GM12878 (cell line): ENCODE data around the gene MOB2. TPM values are rescaled to one million over a fixed set of nuclear protein-coding genes. Genes with fewer than 3 reads are reported as not detected.

Experiments
- EP300 ChIP-seq, 2 experiments: fragments of 150-350 bp in 1 of 2; IDR thresholded peaks; 2 replicates each; pipeline ENCODE4 v1.6.1; 2011 to 2012; ENCODE audit warnings: low read depth in 2 of 2, low read length in 2 of 2, borderline replicate concordance in 1 of 2, improper control_type of control experiment in 1 of 2, inconsistent platforms in 1 of 2; ENCODE audit not compliant: control insufficient read depth in 1 of 2
- HDAC2 ChIP-seq: fragments of 200-600 bp; sonication (generic); IDR thresholded peaks from 2 replicates; pipeline ENCODE4 v1.6.1; 2017
- KLF5 ChIP-seq: fragments of 450-650 bp; IDR thresholded peaks from 2 replicates; pipeline ENCODE4 v1.6.1; 2014; ENCODE audit warnings: mild to moderate bottlenecking; ENCODE audit not compliant: partially characterized antibody
- MYC ChIP-seq: IDR thresholded peaks from 2 replicates; pipeline ENCODE4 v1.6.1; 2011; ENCODE audit warnings: mild to moderate bottlenecking, low read length, moderate library complexity, inconsistent platforms; ENCODE audit not compliant: insufficient read depth, insufficient replicate concordance, insufficient read length, severe bottlenecking
- NRF1 ChIP-seq: conservative IDR thresholded peaks from 2 replicates; pipeline ENCODE4 v1.6.1; 2011; ENCODE audit warnings: mild to moderate bottlenecking, low read depth, low read length, improper control_type of control experiment
- POLR2AphosphoS5 ChIP-seq: IDR thresholded peaks from 2 replicates; pipeline ENCODE4 v1.6.1; 2011; ENCODE audit warnings: mild to moderate bottlenecking, low read length, inconsistent platforms
- POU2F2 ChIP-seq: IDR thresholded peaks from 3 replicates; pipeline ENCODE4 v1.6.1; 2011; ENCODE audit warnings: low read depth, mild to moderate bottlenecking, low read length, borderline replicate concordance
- STAT3 ChIP-seq: IDR thresholded peaks from 2 replicates; pipeline ENCODE4 v1.6.1; 2011; ENCODE audit warnings: low read depth, low read length, improper control_type of control experiment
- ZBED1 ChIP-seq: IDR thresholded peaks from 2 replicates; pipeline ENCODE4 v1.6.1; 2016; ENCODE audit warnings: borderline replicate concordance
- polyA plus RNA-seq, 11 experiments: library from polyadenylated mRNA; depleted of rRNA in 4 of 11; unstranded in 6 of 11; stranded (reverse) in 5 of 11; fragments of >200 nt; fragmentation: Nextera tagmentation in 4 of 11; fragmentation: Illumina TruSeq in 1 of 11; extraction: Ambion mirVana in 4 of 11; extraction: Trizol in 1 of 11; gene quantifications; 1 replicate in 1 of 11; 2 replicates in 10 of 11; pipeline versions ENCODE4 v1.2.1 to v1.2.3, GENCODE V29; 2011 to 2016; ENCODE audit warnings: inconsistent platforms in 2 of 11, missing spikeins in 2 of 11, low read depth in 1 of 11
- total RNA-seq, 4 experiments: library from RNA; depleted of rRNA in 3 of 4; stranded (reverse); fragments of >200 nt in 3 of 4; fragmentation: Illumina TruSeq in 1 of 4; extraction: Trizol in 1 of 4; gene quantifications; 2 replicates each; pipeline versions ENCODE4 v1.2.1 to v1.2.3, GENCODE V29; 2013 to 2021
- TF ChIP-seq, protein P1 (sequence below): IDR thresholded peaks from 2 replicates; pipeline ENCODE4 v1.6.1; 2011; ENCODE audit warnings: borderline replicate concordance, low read depth, mild to moderate bottlenecking, moderate library complexity, low read length; ENCODE audit not compliant: insufficient read depth, poor library complexity, severe bottlenecking
- TF ChIP-seq, protein P2 (sequence below): fragments of 450-650 bp; IDR thresholded peaks from 2 replicates; pipeline ENCODE4 v1.6.1; 2018; ENCODE audit warnings: borderline replicate concordance, mild to moderate bottlenecking; ENCODE audit not compliant: partially characterized antibody

Gene MOB2
- total and polyA plus RNA-seq, 10 of the 15 experiments (the other 5 are each of a cell fraction or from before 2014, with no cell fraction given): 0.10 to 34.6 (median 15.5) TPM

DNA sequence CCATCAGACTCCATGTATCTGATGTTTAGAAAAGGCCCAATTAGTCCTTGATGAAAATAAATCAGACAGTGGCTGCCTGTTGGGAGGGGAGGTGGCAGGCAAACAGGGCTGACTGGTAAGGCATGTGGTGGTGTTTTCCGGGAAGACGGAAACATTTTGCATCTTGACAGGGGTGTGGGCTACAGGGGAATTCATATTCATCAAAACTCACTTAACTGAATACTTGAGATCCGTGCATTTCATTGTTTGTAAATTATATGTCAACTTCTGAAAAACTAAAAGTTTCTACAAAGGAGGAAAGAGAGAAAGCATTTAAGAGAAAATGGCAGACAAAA lies 10.1 kb upstream of the MOB2 start (continued):
- no peak for TF ChIP-seq NRF1
- TF ChIP-seq, protein P1, sequence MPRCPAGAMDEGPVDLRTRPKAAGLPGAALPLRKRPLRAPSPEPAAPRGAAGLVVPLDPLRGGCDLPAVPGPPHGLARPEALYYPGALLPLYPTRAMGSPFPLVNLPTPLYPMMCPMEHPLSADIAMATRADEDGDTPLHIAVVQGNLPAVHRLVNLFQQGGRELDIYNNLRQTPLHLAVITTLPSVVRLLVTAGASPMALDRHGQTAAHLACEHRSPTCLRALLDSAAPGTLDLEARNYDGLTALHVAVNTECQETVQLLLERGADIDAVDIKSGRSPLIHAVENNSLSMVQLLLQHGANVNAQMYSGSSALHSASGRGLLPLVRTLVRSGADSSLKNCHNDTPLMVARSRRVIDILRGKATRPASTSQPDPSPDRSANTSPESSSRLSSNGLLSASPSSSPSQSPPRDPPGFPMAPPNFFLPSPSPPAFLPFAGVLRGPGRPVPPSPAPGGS: no peak
- TF ChIP-seq ZBED1: no peak
- TF ChIP-seq POU2F2: no peak
- no peak for TF ChIP-seq EP300 (IDR thresholded peaks at IDR 0.05; ENCODE audit: borderline replicate concordance in 1 of 2, control insufficient read depth in 1 of 2, low read depth in 2 of 2, low read length in 2 of 2)
- TF ChIP-seq HDAC2: no peak
- no peak for TF ChIP-seq POLR2AphosphoS5
- TF ChIP-seq MYC: no peak
- TF ChIP-seq, protein P2, sequence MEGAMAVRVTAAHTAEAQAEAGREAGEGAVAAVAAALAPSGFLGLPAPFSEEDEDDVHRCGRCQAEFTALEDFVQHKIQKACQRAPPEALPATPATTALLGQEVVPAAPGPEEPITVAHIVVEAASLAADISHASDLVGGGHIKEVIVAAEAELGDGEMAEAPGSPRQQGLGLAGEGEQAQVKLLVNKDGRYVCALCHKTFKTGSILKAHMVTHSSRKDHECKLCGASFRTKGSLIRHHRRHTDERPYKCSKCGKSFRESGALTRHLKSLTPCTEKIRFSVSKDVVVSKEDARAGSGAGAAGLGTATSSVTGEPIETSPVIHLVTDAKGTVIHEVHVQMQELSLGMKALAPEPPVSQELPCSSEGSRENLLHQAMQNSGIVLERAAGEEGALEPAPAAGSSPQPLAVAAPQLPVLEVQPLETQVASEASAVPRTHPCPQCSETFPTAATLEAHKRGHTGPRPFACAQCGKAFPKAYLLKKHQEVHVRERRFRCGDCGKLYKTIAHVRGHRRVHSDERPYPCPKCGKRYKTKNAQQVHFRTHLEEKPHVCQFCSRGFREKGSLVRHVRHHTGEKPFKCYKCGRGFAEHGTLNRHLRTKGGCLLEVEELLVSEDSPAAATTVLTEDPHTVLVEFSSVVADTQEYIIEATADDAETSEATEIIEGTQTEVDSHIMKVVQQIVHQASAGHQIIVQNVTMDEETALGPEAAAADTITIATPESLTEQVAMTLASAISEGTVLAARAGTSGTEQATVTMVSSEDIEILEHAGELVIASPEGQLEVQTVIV: no peak
- no peak for TF ChIP-seq KLF5
- no peak for TF ChIP-seq STAT3
- TF ChIP-seq, all 136 proteins: peak for 0
